HT-29 (cell line): ENCODE results near the gene HS6ST1. TPM values are rescaled to one million over a fixed set of nuclear protein-coding genes. Genes with fewer than 3 reads are reported as not detected.

Source experiments
- DNase-seq: peaks from one replicate; pipeline ENCODE4 v3.0.0-alpha.2; 2015; ENCODE audit warnings: low spot score
- total RNA-seq: library from RNA; depleted of rRNA; stranded (reverse); fragments of >200 nt; shearing (Covaris generic); gene quantifications from 2 replicates; pipeline ENCODE4 v1.2.3, GENCODE V29; 2014

HS6ST1 gene
- total RNA-seq, 1 experiment from 2014 or later: 17.7 TPM

- DNase-seq: no peak
These were observed 29.3 kb upstream of the HS6ST1 start for GRCh38 chr2:128347701-128348539.

- no peak for DNase-seq
These were observed 28.5 kb upstream of the HS6ST1 start for GRCh38 chr2:128347171-128347558.

- no peak for DNase-seq
These were observed 27.9 kb upstream of the HS6ST1 start for GRCh38 chr2:128346291-128347170.

GRCh38 chr2:128345436-128346165 lies 26.9 kb upstream of the HS6ST1 start:
- DNase-seq: no peak

GRCh38 chr2:128344101-128344500 lies 25.4 kb upstream of the HS6ST1 start:
- DNase-seq: no peak

GRCh38 chr2:128343459-128343858 lies 24.8 kb upstream of the HS6ST1 start:
- no peak for DNase-seq

- no peak for DNase-seq
These were observed 23.9 kb upstream of the HS6ST1 start for GRCh38 chr2:128342550-128342949.

GRCh38 chr2:128341621-128342020 lies 23.0 kb upstream of the HS6ST1 start:
- no peak for DNase-seq

GRCh38 chr2:128332091-128332634 lies 13.5 kb upstream of the HS6ST1 start:
- no peak for DNase-seq

GRCh38 chr2:128330583-128330982 lies 11.9 kb upstream of the HS6ST1 start:
- DNase-seq: no peak

GRCh38 chr2:128329607-128330006 lies 10.9 kb upstream of the HS6ST1 start:
- DNase-seq: no peak

GRCh38 chr2:128327180-128327964 lies 8.7 kb upstream of the HS6ST1 start:
- no peak for DNase-seq

GRCh38 chr2:128326346-128326745 lies 7.7 kb upstream of the HS6ST1 start:
- no peak for DNase-seq

- DNase-seq: no peak
These were observed 7.0 kb upstream of the HS6ST1 start for GRCh38 chr2:128325611-128326181.

- DNase-seq: no peak
These were observed 6.3 kb upstream of the HS6ST1 start for GRCh38 chr2:128324897-128325410.

- DNase-seq: no peak
These were observed 5.6 kb upstream of the HS6ST1 start for GRCh38 chr2:128324008-128324896.

GRCh38 chr2:128323555-128323931 lies 4.9 kb upstream of the HS6ST1 start:
- no peak for DNase-seq

- DNase-seq: no peak
These were observed 4.3 kb upstream of the HS6ST1 start for GRCh38 chr2:128322715-128323554.
